Karpas-422 (cell line): Measurements from ENCODE around the gene SLF2. TPM values are rescaled to one million over a fixed set of nuclear protein-coding genes. Genes with fewer than 3 reads are reported as not detected.

Source experiments
- DNase-seq: peaks from one replicate; pipeline ENCODE4 v3.0.0-alpha.2; 2015
- H2AFZ ChIP-seq: fragments of 200-600 bp; sonication (generic); 2 replicates; pipeline ENCODE4 v1.6.1; 2014; ENCODE audit warnings: antibody characterized with exemption, low read length, mixed read lengths
- H3K27ac ChIP-seq: fragments of 200-600 bp; sonication (generic); 2 replicates; pipeline ENCODE4 v1.5.1; 2014; ENCODE audit warnings: mild to moderate bottlenecking, low read length, moderate library complexity
- H3K27me3 ChIP-seq: fragments of 200-600 bp; sonication (generic); 2 replicates; pipeline ENCODE4 v1.6.1; 2014; ENCODE audit warnings: low read length, mixed read lengths
- H3K36me3 ChIP-seq: fragments of 200-600 bp; sonication (generic); 2 replicates; pipeline ENCODE4 v1.6.1; 2014; ENCODE audit warnings: low read length, mixed read lengths; ENCODE audit not compliant: insufficient read depth
- H3K4me1 ChIP-seq: fragments of 200-600 bp; sonication (generic); 2 replicates; pipeline ENCODE4 v1.6.1; 2014; ENCODE audit warnings: mild to moderate bottlenecking, low read length, mixed read lengths
- H3K4me2 ChIP-seq: fragments of 200-600 bp; sonication (generic); 2 replicates; pipeline ENCODE4 v1.6.1; 2014; ENCODE audit warnings: low read length, low read depth, mild to moderate bottlenecking; ENCODE audit not compliant: poor library complexity, severe bottlenecking
- H3K4me3 ChIP-seq: fragments of 200-600 bp; sonication (generic); 2 replicates; pipeline ENCODE4 v1.5.1; 2014; ENCODE audit warnings: mild to moderate bottlenecking, antibody characterized with exemption, low read length, mixed read lengths
- H3K79me2 ChIP-seq: fragments of 200-600 bp; sonication (generic); 2 replicates; pipeline ENCODE4 v1.6.1; 2014; ENCODE audit warnings: mild to moderate bottlenecking, low read length, mixed read lengths
- H3K9ac ChIP-seq: fragments of 200-600 bp; sonication (generic); 2 replicates; pipeline ENCODE4 v1.6.0; 2014; ENCODE audit warnings: low read length
- H3K9me2 ChIP-seq: fragments of 200-600 bp; sonication (generic), shearing (Covaris generic); replicated peaks from 2 replicates; pipeline ENCODE4 v1.6.0; 2014; ENCODE audit warnings: mild to moderate bottlenecking, low read length, moderate library complexity; ENCODE audit not compliant: insufficient read depth
- H3K9me3 ChIP-seq: fragments of 300-700, 200-600 bp; sonication (generic); 2 replicates; pipeline ENCODE4 v1.6.1; 2014; ENCODE audit warnings: low read length, mixed read lengths
- H4K20me1 ChIP-seq: fragments of 200-600 bp; sonication (generic); 2 replicates; pipeline ENCODE4 v1.6.1; 2014; ENCODE audit warnings: mild to moderate bottlenecking, antibody characterized with exemption, low read length, low read depth; ENCODE audit not compliant: insufficient read depth
- total RNA-seq: library from RNA; depleted of rRNA; stranded (reverse); fragments of >200 nt; shearing (Covaris generic); gene quantifications from 2 replicates; pipeline ENCODE4 v1.2.3, GENCODE V29; 2014; ENCODE audit warnings: low replicate concordance

The SLF2 gene
- total RNA-seq, 1 experiment from 2014 or later: 52.4 TPM

GRCh38 chr10:100934084-100934659 lies 21.4 kb downstream of the SLF2 start:
- Histone ChIP-seq H3K4me1 (no peaks in the 10 kb centered on the region), H3K9ac (no peak overlapping the region), H3K9me3 (no peaks in the 10 kb centered on the region), H3K79me2 (no peaks in the 10 kb centered on the region), H3K9me2 (no peaks in the 10 kb centered on the region), H4K20me1 (no peaks in the 10 kb centered on the region), H3K27ac (no peak overlapping the region), H3K27me3 (no peaks in the 10 kb centered on the region), H3K4me2 (no peak overlapping the region), H3K4me3 (no peak overlapping the region), H2AFZ (no peak overlapping the region), H3K36me3 (peaks cover 54% of the 10 kb centered on the region)
- DNase-seq: peak; percentile 51

GRCh38 chr10:100939763-100940344 lies 27.1 kb downstream of the SLF2 start:
- H3K9me2 ChIP-seq: no peaks in the 10 kb centered on the region
- H3K79me2 ChIP-seq: no peaks in the 10 kb centered on the region
- no peaks in the 10 kb centered on the region for H4K20me1 ChIP-seq
- no peaks in the 10 kb centered on the region for H3K9me3 ChIP-seq
- H3K9ac ChIP-seq: no peak overlapping the region
- H3K4me3 ChIP-seq: no peak overlapping the region
- no peak overlapping the region for H3K4me2 ChIP-seq
- H3K27ac ChIP-seq: no peak overlapping the region
- peaks cover 26% of the 10 kb centered on the region for H3K36me3 ChIP-seq
- DNase-seq: no peak
- no peaks in the 10 kb centered on the region for H3K27me3 ChIP-seq
- no peak overlapping the region for H2AFZ ChIP-seq
- no peaks in the 10 kb centered on the region for H3K4me1 ChIP-seq

GRCh38 chr10:100942229-100942628 lies 29.5 kb downstream of the SLF2 start:
- no peak overlapping the region for H3K27ac ChIP-seq
- H3K4me1 ChIP-seq: no peaks in the 10 kb centered on the region
- no peaks in the 10 kb centered on the region for H3K27me3 ChIP-seq
- H3K9me3 ChIP-seq: no peaks in the 10 kb centered on the region
- peaks cover 37% of the 10 kb centered on the region for H3K36me3 ChIP-seq
- no peaks in the 10 kb centered on the region for H3K79me2 ChIP-seq
- no peak overlapping the region for H2AFZ ChIP-seq
- no peak for DNase-seq
- H3K9ac ChIP-seq: no peak overlapping the region
- H3K4me3 ChIP-seq: no peak overlapping the region
- no peak overlapping the region for H3K4me2 ChIP-seq
- no peaks in the 10 kb centered on the region for H3K9me2 ChIP-seq
- no peaks in the 10 kb centered on the region for H4K20me1 ChIP-seq

GRCh38 chr10:100943508-100943907 lies 30.7 kb downstream of the SLF2 start:
- no peak overlapping the region for H3K9ac ChIP-seq
- H3K9me3 ChIP-seq: no peaks in the 10 kb centered on the region
- no peak overlapping the region for H3K4me3 ChIP-seq
- no peaks in the 10 kb centered on the region for H4K20me1 ChIP-seq
- DNase-seq: no peak
- H2AFZ ChIP-seq: no peak overlapping the region
- no peak overlapping the region for H3K27ac ChIP-seq
- no peaks in the 10 kb centered on the region for H3K4me1 ChIP-seq
- no peaks in the 10 kb centered on the region for H3K27me3 ChIP-seq
- no peaks in the 10 kb centered on the region for H3K79me2 ChIP-seq
- no peaks in the 10 kb centered on the region for H3K9me2 ChIP-seq
- no peak overlapping the region for H3K4me2 ChIP-seq
- H3K36me3 ChIP-seq: peaks cover 35% of the 10 kb centered on the region; the same call in 1 of the 2 replicates

- Histone ChIP-seq H4K20me1 (no peaks in the 10 kb centered on the region), H3K9me3 (no peaks in the 10 kb centered on the region), H3K9ac (no peak overlapping the region), H3K4me1 (no peaks in the 10 kb centered on the region), H3K36me3 (peaks cover 42% of the 10 kb centered on the region), H3K79me2 (no peaks in the 10 kb centered on the region), H3K27ac (no peak overlapping the region), H3K4me2 (no peak overlapping the region), H3K9me2 (no peaks in the 10 kb centered on the region), H3K27me3 (no peaks in the 10 kb centered on the region), H2AFZ (no peak overlapping the region), H3K4me3 (no peak overlapping the region)
- no peak for DNase-seq
Measured at GRCh38 chr10:100945754-100946153, 33.0 kb downstream of the SLF2 start.

- Histone ChIP-seq H3K27me3 (no peaks in the 10 kb centered on the region), H3K79me2 (no peaks in the 10 kb centered on the region), H3K9ac (no peak overlapping the region), H3K27ac (no peak overlapping the region), H3K9me3 (no peaks in the 10 kb centered on the region), H3K4me2 (no peak overlapping the region), H4K20me1 (no peaks in the 10 kb centered on the region), H3K4me3 (no peak overlapping the region), H3K9me2 (no peaks in the 10 kb centered on the region), H3K4me1 (no peaks in the 10 kb centered on the region), H3K36me3 (peaks cover 42% of the 10 kb centered on the region), H2AFZ (no peak overlapping the region)
- no peak for DNase-seq
Measured at GRCh38 chr10:100948916-100949315, 36.2 kb downstream of the SLF2 start.

- H3K4me2 ChIP-seq: peak overlapping the region; percentile 36
- peaks cover 13% of the 10 kb centered on the region for H3K4me1 ChIP-seq
- H3K79me2 ChIP-seq: no peaks in the 10 kb centered on the region
- H2AFZ ChIP-seq: no peak overlapping the region
- no peaks in the 10 kb centered on the region for H3K9me2 ChIP-seq
- H3K27ac ChIP-seq: peak overlapping the region; percentile 40
- no peaks in the 10 kb centered on the region for H3K9me3 ChIP-seq
- H3K36me3 ChIP-seq: peaks cover 31% of the 10 kb centered on the region; the same call in 1 of the 2 replicates
- no peaks in the 10 kb centered on the region for H3K27me3 ChIP-seq
- no peaks in the 10 kb centered on the region for H4K20me1 ChIP-seq
- no peak for DNase-seq
- H3K9ac ChIP-seq: no peak overlapping the region
- no peak overlapping the region for H3K4me3 ChIP-seq
Measured at GRCh38 chr10:100960251-100960650, 47.5 kb downstream of the SLF2 start.

GRCh38 chr10:100962351-100963080 lies 49.8 kb downstream of the SLF2 start:
- Histone ChIP-seq H3K9ac (no peak overlapping the region), H3K4me1 (peaks cover 13% of the 10 kb centered on the region), H3K4me3 (no peak overlapping the region), H3K79me2 (no peaks in the 10 kb centered on the region), H2AFZ (no peak overlapping the region), H3K4me2 (no peak overlapping the region), H3K36me3 (peaks cover 29% of the 10 kb centered on the region; the same call in 1 of the 2 replicates), H3K9me2 (no peaks in the 10 kb centered on the region), H3K9me3 (no peaks in the 10 kb centered on the region), H3K27me3 (no peaks in the 10 kb centered on the region), H3K27ac (no peak overlapping the region), H4K20me1 (no peaks in the 10 kb centered on the region)
- no peak for DNase-seq
